Stimulated activated CD4-positive, alpha-beta T cell treated with anti-CD3 and anti-CD28 coated beads, Interleukin-1b, Interleukin-23, amount 100 ng/mL, for 24 hours (primary cell): Measurements from ENCODE around the gene RHD.
A peak's percentile ranks its signal among the peaks of the same experiment; 100 is the strongest.
"Not testable (repeated sequence)": the region's sequence is repeated elsewhere in the genome, so short reads cannot be mapped to it uniquely, and the experiment has no call there.

ENCODE experiments used
- DNase-seq, 4 experiments: peaks; one replicate each; pipeline ENCODE4 v3.0.0-alpha.2; 2020; ENCODE audit warnings: low read depth in 4 of 4, low spot score in 1 of 4

The RHD gene

DNA sequence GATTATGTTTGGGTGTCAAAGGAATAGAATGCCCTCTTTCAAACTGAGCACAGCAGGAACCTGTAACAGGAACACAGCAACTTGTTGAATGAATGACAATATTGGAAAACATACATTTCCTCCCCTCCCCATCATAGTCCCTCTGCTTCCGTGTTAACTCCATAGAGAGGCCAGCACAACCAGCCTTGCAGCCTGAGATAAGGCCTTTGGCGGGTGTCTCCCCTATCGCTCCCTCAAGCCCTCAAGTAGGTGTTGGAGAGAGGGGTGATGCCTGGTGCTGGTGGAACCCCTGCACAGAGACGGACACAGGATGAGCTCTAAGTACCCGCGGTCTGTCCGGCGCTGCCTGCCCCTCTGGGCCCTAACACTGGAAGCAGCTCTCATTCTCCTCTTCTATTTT lies at the start of gene RHD:
Gene RHD, plus strand, starts transcription at position 272 of the 400 bp plus-strand sequence. Its CDS starts 39 bp downstream, at position 311.
- DNase-seq, result not testable (repeated sequence)

DNA sequence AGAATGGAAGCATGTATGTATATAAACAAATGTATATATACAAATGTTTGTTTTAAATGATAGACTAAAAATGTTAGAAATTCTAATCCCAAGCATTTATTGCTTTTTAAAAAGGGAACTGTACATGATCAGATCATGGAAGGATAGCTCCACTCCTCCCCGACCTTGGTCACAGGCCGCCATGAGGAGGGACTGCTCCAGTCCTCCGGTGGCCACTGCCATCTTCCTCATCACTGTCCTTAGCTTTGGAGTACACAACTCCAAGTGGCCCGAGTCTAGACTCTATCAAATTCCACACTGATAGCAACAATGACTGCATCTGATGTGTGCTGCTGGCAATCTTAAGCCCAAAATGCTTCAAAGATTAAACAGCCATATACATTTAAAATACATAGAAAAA lies 49.7 kb upstream of the RHD start:
- no peak for DNase-seq

DNA sequence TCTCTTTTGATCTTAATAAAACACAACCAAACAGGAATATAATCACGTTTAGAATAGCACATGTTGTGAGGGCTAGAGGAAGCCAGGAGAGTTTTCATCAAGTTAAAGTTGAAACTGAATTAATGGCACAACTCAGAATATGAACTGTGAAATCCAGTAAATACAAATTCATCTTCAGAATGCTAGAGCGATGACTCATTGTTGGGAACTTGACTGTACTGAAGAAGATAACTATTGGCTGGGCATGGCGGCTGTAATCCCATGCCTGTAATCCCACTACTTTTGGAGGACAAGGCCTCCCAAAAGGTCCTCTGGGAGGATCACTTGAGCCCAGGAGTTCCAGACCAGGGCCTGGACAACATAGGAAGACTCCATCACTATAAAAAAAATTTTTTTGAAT lies 48.8 kb upstream of the RHD start:
- no peak for DNase-seq

DNA sequence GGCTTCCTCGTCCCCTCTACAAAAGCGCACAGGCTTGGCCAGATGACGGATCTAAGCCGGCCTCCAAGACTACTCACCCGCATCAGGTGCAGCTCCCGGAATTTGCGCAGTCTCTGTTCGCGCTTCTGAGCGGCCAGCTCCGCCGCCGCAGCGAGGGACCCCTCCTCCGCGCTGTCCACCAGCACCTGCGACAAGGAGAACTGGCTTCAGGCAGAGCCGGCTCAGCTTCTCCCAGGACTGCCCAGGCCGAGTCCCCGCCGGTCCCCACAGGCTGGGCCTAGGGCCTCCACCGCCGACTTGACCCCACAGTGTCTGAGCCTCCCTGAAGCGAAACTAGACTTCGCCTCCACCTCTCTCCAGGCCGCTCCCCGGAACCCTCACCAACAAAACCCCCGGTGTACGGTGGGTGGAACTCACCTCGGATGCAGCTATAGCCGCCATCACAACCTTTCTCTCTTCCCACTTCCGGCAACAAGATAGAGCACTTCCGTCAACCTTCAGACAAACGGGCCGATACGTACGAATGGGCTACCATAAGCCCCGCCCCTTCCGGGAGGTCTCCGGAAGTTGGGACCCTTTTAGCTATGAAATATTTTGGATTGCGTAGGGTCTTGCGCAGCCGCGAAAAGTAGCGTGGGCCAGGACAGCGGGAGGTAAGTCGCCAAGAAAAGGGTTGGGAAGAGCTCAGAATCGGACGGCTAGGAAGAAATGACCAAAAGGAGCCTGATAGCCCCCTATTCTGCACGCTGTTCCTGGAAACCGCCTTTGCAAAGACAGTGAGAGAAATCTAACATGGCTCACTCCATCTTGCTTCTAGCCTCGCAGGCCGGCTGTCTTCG lies 40.1 kb upstream of the RHD start, which contains the start of gene SYF2:
Gene SYF2, minus strand, starts transcription at position 476 of the 839 bp plus-strand sequence. Its CDS starts 35 bp downstream, at position 441.
- peak; percentile 72 to 86 (median 79) for DNase-seq

DNA sequence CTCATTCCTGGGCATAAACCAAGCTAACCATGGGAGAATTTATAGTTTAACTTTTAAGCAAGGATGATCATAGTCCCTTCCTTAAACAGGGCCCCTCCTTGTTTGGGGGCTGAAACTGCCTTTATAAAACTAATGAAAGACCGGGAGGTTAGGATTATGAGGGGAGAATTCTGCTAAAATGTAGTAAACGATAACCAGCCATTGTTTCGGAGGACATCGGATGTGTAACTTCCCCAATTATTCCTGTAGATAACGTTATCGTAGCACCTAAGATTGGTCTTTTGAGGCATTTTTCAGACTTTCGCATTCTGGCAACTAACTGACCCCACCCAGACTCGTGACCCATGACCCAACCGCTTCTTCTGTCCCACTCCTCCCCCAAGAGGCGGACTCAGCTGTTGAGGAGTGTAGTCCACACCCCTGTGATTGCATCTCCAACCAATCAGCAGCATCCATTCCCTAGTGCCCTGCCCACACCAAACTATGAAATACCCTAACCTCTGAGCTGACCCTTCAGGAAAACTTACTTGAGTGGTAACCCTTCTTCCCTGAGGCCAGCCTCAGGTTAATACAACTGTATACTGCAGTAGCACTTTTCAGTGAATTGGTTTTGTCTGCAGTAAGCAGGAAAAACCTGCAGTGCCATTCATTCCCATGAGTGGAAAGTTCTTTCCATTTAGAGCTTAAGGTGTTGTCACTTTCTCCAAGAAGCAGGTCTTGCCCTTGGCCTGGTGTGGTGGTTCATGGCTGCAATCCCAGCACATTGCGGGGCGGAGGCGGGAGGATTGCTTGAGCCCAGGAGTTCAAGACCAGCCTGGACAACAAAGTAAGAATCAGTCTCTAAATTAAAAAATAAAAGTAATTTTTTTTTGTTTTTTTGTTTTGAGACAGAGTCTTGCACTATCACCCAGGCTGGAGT lies 39.2 kb upstream of the RHD start:
- peak in 2 of 4 experiments; percentile 34 to 45 for DNase-seq

DNA sequence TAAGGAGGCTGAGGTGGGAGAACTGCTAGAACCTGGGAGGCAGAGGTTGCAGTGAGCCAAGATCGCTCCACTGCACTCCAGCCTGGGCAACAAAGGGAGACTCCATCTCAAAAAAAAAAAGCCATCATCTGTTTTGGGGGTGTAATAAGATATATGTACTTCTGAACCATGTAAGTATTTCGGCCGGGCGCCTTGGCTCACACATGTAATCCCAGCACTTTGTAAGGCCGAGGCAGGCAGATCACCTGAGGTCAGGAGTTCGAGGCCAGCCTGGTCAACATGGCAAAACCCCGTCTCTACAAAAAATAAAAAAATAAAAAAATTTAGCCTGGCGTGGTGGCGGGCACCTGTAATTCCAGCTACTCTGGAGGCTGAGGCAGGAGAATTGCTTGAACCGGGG lies 36.9 kb upstream of the RHD start:
- not testable (repeated sequence) for DNase-seq

DNA sequence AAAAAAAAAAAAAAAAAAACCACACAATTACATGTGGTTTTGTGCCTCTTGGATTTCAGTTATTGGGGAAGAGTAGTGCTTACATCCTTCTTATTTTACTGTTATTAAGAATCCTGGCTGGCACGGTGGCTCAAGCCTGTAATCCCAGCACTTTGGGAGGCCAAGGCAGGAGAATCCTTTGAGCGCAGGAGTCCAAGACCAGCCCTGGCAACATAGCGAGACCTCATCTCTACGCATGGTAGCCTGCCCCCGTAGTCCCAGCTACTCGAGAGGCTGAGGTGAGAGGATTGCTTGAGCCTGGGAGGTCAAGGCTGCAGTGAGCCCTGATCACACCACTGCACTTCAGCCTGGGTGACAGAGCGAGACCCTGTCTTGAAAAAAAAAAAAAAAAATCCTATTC lies 36.0 kb upstream of the RHD start:
- DNase-seq, result not testable (repeated sequence)

DNA sequence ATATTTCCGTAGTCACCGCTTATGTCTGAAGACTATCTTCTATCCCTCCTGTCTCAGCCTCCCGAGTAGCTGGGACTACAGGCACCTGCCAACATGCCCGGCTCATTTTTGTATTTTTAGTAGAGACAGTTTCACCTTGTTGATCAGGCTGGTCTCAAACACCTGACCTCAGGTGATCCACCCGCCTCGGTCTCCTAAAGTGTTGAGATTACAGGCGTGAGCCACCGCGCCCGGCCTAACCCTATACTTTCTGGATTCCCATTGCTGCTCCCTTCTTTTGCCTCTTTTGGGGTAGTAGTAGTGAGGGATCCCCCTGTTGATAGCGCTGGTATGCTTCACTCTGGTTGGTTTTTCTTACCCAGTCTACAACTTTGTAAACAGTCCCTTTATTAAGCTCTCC lies 34.3 kb upstream of the RHD start:
- no peak for DNase-seq

DNA sequence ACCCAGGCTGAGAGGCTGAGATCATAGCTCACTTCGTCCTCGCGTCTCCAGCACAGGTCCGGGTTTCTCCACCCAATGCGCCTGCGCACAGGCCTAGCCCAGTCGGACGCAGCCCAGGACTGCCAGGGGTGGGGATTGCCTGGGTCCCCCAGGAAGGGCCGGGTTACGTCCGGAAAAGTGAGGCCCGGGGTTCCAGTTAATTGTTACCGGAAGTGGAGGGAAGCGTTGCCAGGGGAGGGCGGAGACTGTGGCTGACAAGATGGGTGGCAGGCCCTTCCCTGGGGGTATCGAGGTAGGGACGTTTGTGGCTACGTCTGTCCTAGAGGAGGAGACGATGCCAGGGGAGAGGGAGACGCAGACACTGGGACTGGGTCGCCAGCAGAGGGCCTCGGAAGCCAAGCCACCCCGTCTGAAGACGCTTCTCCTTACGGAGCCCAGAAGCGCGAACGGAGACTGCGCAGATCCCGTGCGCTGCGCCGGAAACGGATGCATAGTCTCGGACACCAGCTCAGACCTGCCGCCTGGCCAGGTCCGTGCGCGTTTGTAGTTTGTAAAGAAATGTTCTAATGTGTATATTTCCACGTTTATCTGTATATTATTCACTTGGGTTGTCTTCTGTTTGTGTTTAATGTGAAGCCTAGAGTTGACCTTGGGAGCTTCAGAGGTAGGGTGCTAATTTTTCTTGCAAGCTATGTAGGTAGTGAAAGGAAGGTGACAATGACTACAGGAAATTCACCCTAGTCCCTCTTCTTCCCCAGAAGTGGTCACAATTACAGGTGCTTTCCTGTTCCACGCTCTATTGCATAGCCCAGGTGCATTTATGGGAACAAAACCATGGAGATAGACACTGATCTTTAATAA lies 32.4 kb upstream of the RHD start:
- DNase-seq, result peak; percentile 71 to 94 (median 80)

DNA sequence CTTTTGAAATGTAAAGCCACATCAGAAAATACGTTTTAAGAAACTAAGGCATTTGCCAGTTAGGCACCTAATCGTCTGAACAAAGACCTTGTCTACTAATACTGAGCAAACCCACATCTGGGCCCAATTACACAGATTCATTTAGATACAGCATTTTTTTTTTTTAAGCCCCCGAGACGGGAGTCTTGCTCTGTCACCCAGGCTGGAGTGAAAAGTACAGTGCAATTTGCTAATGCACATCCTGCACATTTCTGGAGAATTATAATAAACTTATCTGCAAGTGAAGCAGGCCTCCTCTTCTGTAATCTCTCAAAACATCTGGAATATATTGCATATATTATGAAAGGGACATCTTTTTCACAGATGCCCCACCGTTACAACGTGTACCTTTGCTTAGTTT lies 28.4 kb upstream of the RHD start:
- DNase-seq, result no peak

DNA sequence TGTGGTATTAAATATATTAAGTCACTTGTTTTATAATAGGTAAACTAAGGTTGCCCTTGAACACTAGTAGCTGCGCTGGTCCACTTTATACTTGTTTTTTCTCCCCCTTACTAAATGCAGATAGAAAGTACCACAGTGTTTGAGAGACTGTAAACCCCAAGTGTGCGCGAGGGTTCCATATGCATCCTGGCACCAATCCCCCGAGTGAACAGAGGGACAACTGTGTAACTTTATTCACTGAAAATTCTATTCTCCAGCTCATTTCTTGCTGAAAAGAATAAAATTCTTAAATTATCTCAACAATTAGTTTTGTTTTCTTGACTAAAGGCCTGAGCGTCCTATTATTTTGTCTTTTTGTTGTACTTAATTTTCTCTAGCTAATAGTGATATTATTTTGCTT lies 26.9 kb upstream of the RHD start:
- no peak for DNase-seq

DNA sequence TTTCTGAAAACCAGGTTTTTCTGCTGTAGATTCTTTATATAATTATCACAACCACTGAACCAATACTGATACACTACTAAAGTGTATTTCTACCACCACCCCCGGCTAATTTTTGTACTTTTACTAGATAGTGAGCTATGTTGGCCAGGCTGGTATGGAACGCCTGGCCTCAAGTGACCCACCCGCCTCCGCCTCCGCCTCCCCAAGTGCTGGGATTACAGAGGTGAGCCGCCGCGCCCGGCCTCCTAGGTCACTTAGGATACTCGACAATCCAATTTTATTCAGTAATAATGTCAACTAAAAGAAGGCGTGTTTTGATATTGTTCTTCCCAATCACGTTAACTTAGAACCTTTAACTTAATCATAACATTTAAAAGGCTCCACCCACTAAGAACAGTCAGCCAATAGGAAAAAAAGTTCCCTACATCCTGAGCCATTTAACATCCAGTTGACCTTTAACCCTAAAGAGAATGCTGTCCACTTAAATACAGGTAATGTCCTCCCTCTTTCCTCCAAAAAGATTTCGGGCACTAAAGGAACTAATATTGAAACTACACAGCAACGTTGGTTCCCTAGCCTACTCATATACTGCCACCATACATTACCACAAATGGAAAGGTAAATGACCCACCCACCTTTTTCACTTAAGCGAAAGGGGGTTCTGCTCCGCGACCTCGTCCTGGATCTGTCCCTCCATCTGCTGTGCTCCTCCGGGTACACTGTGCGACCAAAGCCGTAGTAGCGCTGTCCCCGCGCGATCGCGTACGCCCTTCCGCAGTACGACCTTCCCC lies 26.3 kb upstream of the RHD start:
- DNase-seq, result peak in 1 of 4 experiments; percentile 14

DNA sequence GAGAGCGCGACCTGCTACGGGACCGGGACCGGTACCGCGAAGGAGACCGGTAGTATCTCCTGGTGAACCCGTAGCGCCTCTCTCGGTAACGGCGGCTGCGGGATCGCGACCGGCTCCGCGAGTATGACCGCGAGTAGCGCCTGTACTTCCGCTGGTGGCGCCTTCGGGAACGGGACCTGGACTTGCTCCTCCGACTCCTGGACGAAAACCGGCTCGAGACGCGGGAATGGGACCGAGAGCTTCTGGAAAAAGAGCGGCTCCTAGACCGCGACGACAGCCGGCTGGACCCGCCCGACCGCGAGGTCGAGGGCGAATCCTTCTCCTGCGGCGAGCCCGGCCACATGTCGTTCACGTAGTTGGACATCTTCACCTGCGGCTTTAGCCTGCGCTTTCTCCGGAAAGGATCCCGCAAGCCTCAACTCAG lies 25.7 kb upstream of the RHD start:
- peak in 1 of 4 experiments; percentile 20 for DNase-seq

DNA sequence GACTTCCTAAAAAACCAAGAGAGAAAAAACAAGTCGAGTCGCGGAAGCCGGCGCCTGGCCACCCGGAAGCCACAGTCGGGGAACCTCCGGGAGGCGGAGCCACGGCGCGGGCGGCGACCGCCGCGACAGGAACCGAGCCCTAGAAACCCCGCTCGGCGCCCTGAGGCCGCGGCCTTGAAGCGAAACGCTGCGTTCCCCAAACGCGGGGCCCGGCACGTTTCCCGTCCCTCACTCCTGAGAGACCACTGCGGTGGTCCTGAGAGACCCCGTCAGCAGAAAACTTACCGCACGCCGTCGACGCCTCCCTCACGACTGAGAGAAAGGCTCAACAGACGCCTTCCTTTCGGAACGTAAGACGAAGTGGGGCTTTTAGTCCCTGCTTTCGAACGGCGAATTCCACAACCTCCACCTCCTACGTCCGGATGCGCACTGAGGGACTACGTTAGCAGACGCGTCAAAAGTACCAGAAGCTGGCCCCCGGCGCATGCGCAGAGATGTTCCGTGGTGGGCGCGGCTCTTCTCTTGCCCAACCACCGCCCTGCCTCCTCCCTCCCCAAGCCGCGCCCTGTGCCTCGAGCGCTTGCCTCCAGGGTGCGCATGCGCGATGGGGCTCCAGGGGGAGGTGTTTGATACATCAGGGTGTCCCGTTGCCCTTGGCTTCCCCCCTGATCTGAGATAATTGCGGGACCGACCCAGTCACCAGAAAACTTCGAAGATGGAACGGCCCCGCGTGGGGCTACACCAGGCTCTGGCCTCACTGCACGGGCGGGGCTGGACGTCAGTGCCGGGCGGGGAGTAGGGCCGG lies 25.1 kb upstream of the RHD start, which contains the start of gene RSRP1:
Gene RSRP1, minus strand, starts transcription at position 431 of the 805 bp plus-strand sequence. CDS start 491 bp downstream, outside the sequence.
- DNase-seq, result peak; percentile 99 to 100 (median 100)

DNA sequence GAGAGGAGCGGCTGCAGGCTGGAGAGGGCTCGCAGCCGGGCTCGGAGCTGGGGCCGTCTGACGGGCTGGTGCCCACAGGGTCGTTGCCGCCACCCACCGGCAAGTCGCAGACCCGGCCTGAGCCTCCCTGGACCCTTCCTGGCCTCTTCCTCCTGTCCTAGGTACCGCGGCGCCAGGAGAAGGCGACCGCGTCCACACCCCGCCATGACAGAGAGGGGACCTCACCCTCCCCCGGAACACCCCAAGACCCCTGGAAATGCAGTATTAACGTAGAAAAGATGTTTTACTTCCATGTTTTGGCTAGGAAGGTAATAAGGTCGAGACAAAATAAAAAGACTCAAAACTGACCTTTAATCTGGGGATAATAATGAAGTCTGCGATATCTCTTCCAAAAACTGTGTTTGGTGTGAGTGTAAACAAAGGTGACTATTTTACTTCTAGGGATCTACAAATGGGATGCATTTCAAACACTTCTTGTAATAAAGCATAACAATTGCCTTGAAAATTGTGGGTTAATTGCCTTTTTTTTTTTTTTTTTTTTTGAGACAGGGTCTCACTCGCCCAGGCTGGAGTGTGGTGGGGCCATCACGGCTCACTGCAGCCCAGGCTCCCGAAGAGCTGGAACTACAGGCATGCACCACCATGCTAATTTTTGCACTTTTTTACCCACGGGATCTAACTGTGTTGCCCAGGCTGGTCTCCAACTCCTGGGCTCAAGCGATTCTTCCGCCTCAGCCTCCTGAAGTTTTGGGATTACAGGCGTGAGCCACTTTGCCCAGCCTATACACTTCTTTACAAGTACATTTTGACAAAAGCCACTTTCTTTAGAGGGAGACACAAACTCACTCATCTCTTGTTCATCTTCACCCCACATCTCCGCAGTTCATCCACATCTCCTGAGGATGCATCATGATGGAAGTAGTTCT lies 24.2 kb upstream of the RHD start:
- DNase-seq, result no peak

DNA sequence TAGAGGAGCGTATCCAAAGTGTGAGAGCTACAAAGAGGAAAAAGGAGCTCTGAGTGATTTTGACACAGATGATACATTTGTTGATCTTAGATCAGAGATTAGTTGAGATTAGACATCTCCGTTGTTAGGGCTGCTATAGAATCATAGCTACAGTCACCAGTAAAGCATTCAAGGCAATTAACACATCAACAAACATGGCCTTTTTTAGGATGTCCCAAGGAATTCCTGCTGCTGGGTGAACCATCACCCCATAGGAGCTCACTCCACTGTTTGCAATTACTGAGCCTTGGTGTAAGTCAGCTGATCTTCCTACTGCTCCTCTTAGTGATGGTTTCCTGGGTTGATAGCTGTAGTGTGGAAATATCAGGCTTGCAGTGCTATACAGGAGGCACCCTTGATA lies 18.4 kb upstream of the RHD start:
- no peak for DNase-seq

DNA sequence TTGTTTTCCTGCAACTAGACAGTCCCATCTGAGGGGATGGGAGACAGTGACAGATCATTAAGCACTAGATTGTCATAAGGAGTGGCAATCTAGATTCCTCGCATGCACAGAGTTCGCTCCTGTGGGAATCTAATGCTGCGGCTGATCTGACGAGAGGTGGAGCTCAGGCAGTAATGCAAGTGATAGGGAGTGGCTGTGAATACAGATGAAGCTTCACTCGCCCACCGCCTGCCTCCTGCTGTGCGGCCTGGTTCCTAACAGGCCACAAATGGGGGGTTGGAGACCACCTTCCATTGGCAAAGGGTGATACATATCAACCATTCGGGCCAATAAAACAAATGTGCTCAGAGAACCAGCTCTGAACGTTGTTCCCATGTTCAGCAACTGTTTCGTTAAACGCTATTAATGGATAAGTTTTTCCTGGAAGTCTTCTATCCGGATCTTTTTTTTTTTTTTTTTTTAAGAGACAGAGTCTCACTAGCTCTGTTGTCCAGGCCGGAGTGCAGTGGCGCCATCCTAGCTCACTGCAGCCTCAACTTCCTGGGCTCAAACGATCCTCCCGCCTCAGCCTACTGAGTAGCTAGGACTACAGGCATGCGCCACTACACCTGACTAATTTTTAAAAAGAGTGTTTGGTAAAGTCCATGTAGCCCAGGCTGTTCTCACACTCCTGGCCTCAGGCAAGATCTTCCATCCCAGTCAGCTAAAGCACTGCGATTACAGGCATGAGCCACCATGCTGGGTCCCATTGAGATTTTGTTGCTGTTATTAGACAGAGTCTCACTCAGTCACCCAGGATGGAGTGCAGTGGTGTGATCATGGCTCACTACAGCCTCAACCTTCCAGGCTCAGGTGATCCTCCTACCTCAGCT lies 16.4 kb upstream of the RHD start:
- DNase-seq, result no peak
